GM23338 (cell line): ENCODE measurements around the gene MPV17L. TPM values are rescaled to one million over a fixed set of nuclear protein-coding genes. Genes with fewer than 3 reads are reported as not detected.
"Not testable (repeated sequence)": the region's sequence is repeated elsewhere in the genome, so short reads cannot be mapped to it uniquely, and the experiment has no call there.

Experiments
- ATAC-seq: fragments of 200-7000 bp; cut with Tn5 transposase; 3 replicates; pipeline ENCODE4 v1.9.1; 2020
- DNase-seq: peaks from one replicate; pipeline ENCODE4 v3.0.0-alpha.2; 2015; ENCODE audit warnings: low spot score
- H2AFZ ChIP-seq: fragments of 200-600 bp; sonication (generic); 2 replicates; pipeline ENCODE4 v1.8.0; 2016; ENCODE audit warnings: antibody characterized with exemption, mild to moderate bottlenecking, moderate library complexity
- H3F3A ChIP-seq: fragments of 200-600 bp; sonication (generic); replicated peaks from 2 replicates; pipeline ENCODE4 v1.8.0; 2017; ENCODE audit warnings: antibody characterized with exemption, mixed run types, low read depth
- H3K27ac ChIP-seq: fragments of 200-600 bp; sonication (generic); 2 replicates; pipeline ENCODE4 v1.6.1; 2016; ENCODE audit warnings: low read depth
- H3K27me3 ChIP-seq: fragments of 200-600 bp; sonication (generic); 2 replicates; pipeline ENCODE4 v1.8.0; 2016; ENCODE audit warnings: mild to moderate bottlenecking, mixed run types, moderate library complexity; ENCODE audit not compliant: insufficient read depth
- H3K36me3 ChIP-seq: fragments of 200-600 bp; sonication (generic); 2 replicates; pipeline ENCODE4 v1.8.0; 2016; ENCODE audit warnings: mild to moderate bottlenecking; ENCODE audit not compliant: insufficient read depth
- H3K4me1 ChIP-seq: fragments of 200-600 bp; sonication (generic); 2 replicates; pipeline ENCODE4 v1.8.0; 2016; ENCODE audit warnings: mild to moderate bottlenecking, moderate library complexity; ENCODE audit not compliant: insufficient read depth
- H3K4me2 ChIP-seq: fragments of 200-600 bp; sonication (generic); 2 replicates; pipeline ENCODE4 v1.7.1; 2017; ENCODE audit warnings: mixed run types
- H3K4me3 ChIP-seq: fragments of 200-600 bp; sonication (generic); 2 replicates; pipeline ENCODE4 v1.6.1; 2016; ENCODE audit warnings: mixed run types
- H3K79me2 ChIP-seq: fragments of 200-600 bp; sonication (generic); replicated peaks from 2 replicates; pipeline ENCODE4 v1.8.0; 2017; ENCODE audit warnings: mild to moderate bottlenecking; ENCODE audit not compliant: insufficient read depth
- H3K9me2 ChIP-seq: fragments of 200-600 bp; sonication (generic); 2 replicates; pipeline ENCODE4 v1.8.0; 2017; ENCODE audit not compliant: insufficient read depth
- H4K20me1 ChIP-seq: fragments of 200-600 bp; sonication (generic); replicated peaks from 2 replicates; pipeline ENCODE4 v1.8.0; 2017; ENCODE audit warnings: mild to moderate bottlenecking; ENCODE audit not compliant: insufficient read depth
- H3K27ac Mint-ChIP-seq: 2 replicates; pipeline ENCODE4 v1.8.0; 2020; ENCODE audit warnings: inconsistent platforms, mild to moderate bottlenecking, moderate library complexity, mixed read lengths
- H3K27me3 Mint-ChIP-seq: 3 replicates; pipeline ENCODE4 v1.8.0; 2022; ENCODE audit warnings: low read depth, mild to moderate bottlenecking, moderate library complexity, mixed read lengths, inconsistent platforms; ENCODE audit not compliant: insufficient read depth, poor library complexity
- H3K36me3 Mint-ChIP-seq: 3 replicates; pipeline ENCODE4 v1.8.0; 2021; ENCODE audit warnings: low read depth, mild to moderate bottlenecking, inconsistent platforms, moderate library complexity, mixed read lengths
- H3K4me1 Mint-ChIP-seq: 3 replicates; pipeline ENCODE4 v1.8.0; 2020; ENCODE audit warnings: mild to moderate bottlenecking, inconsistent platforms, mixed read lengths
- H3K4me3 Mint-ChIP-seq: 3 replicates; pipeline ENCODE4 v1.8.0; 2021; ENCODE audit warnings: moderate library complexity, mild to moderate bottlenecking, inconsistent platforms, mixed read lengths
- H3K9me3 Mint-ChIP-seq: 3 replicates; pipeline ENCODE4 v1.8.0; 2020; ENCODE audit warnings: moderate library complexity, mild to moderate bottlenecking, inconsistent platforms, mixed read lengths
- CREB1 ChIP-seq: fragments of 250-450 bp; sonication (Bioruptor Pico); IDR thresholded peaks from 2 replicates; pipeline ENCODE4 v1.5.0; 2020; ENCODE audit warnings: low read depth, mild to moderate bottlenecking, moderate library complexity
- EZH2 ChIP-seq: fragments of 200-600 bp; sonication (generic); IDR thresholded peaks from one replicate; pipeline ENCODE4 v1.8.0; 2017; ENCODE audit warnings: antibody characterized with exemption, mild to moderate bottlenecking, low read depth; ENCODE audit not compliant: unreplicated experiment
- EZH2phosphoT487 ChIP-seq: fragments of 200-600 bp; sonication (generic); IDR thresholded peaks from one replicate; pipeline ENCODE4 v1.8.1; 2018; ENCODE audit warnings: antibody characterized with exemption; ENCODE audit not compliant: unreplicated experiment
- NANOG ChIP-seq: IDR thresholded peaks from 2 replicates; pipeline ENCODE4 v1.6.1; 2016; ENCODE audit warnings: antibody characterized with exemption, borderline replicate concordance
- POLR2AphosphoS5 ChIP-seq: IDR thresholded peaks from 2 replicates; pipeline ENCODE4 v1.6.1; 2016; ENCODE audit warnings: antibody characterized with exemption, low read depth
- REST ChIP-seq: IDR thresholded peaks from one replicate; pipeline ENCODE4 v1.6.1; 2018; ENCODE audit warnings: antibody characterized with exemption; ENCODE audit not compliant: unreplicated experiment
- STAT1 ChIP-seq: IDR thresholded peaks from one replicate; pipeline ENCODE4 v1.6.1; 2016; ENCODE audit warnings: antibody characterized with exemption; ENCODE audit not compliant: unreplicated experiment
- ZNF114 ChIP-seq: fragments of 250-450 bp; sonication (Bioruptor Pico); IDR thresholded peaks from 2 replicates; pipeline ENCODE4 v1.5.0; 2020; ENCODE audit warnings: mild to moderate bottlenecking, moderate library complexity
- ZNF331 ChIP-seq: fragments of 250-450 bp; sonication (Bioruptor Pico); IDR thresholded peaks from 2 replicates; pipeline ENCODE4 v1.5.0; 2020; ENCODE audit warnings: low read depth, mild to moderate bottlenecking, moderate library complexity
- polyA plus RNA-seq: library from polyadenylated mRNA; unstranded; fragments of >200 nt; fragmentation: Nextera tagmentation; extraction: Ambion mirVana; gene quantifications from 2 replicates; pipeline ENCODE4 v1.2.1, GENCODE V29; 2016
- total RNA-seq: library from RNA; depleted of rRNA; stranded (reverse); fragments of >200 nt; shearing (Covaris generic); gene quantifications from 2 replicates; pipeline ENCODE4 v1.2.3, GENCODE V29; 2014
- TF ChIP-seq, protein P1 (sequence below): fragments of 250-450 bp; sonication (Bioruptor Pico); IDR thresholded peaks from 2 replicates; pipeline ENCODE4 v1.5.0; 2020; ENCODE audit warnings: mild to moderate bottlenecking, moderate library complexity
- TF ChIP-seq, protein P2 (sequence below): IDR thresholded peaks from 2 replicates; pipeline ENCODE4 v1.6.1; 2016; ENCODE audit warnings: antibody characterized with exemption

The MPV17L gene
- total and polyA plus RNA-seq, 2 experiments from 2014 or later: 3.0 to 11.7 TPM

GRCh38 chr16:15418206-15418605 lies 22.7 kb downstream of the MPV17L start:
- DNase-seq (no peak), ATAC-seq (no peak)
- Histone ChIP-seq H3K9me2 (no peaks in the 10 kb centered on the region), H4K20me1 (0 out of 2 replicates have a peak, but pooled peaks cover 3% of the 10 kb centered on the region), H3K4me2 (no peak overlapping the region), H2AFZ (no peak overlapping the region), H3F3A (no peaks in the 10 kb centered on the region), H3K27ac (no peak overlapping the region), H3K4me1 (no peaks in the 10 kb centered on the region), H3K79me2 (no peaks in the 10 kb centered on the region), H3K4me3 (no peak overlapping the region), H3K36me3 (no peaks in the 10 kb centered on the region), H3K27me3 (no peaks in the 10 kb centered on the region)
- Mint-ChIP-seq H3K36me3 (no peaks in the 10 kb centered on the region), H3K9me3 (no peaks in the 10 kb centered on the region), H3K27ac (no peak overlapping the region), H3K27me3 (peaks cover 3% of the 10 kb centered on the region), H3K4me3 (no peak overlapping the region), H3K4me1 (no peaks in the 10 kb centered on the region)
- TF ChIP-seq EZH2: no peak
- no peak for TF ChIP-seq ZNF114 (CRISPR knock-in tag)
- TF ChIP-seq, protein P1, sequence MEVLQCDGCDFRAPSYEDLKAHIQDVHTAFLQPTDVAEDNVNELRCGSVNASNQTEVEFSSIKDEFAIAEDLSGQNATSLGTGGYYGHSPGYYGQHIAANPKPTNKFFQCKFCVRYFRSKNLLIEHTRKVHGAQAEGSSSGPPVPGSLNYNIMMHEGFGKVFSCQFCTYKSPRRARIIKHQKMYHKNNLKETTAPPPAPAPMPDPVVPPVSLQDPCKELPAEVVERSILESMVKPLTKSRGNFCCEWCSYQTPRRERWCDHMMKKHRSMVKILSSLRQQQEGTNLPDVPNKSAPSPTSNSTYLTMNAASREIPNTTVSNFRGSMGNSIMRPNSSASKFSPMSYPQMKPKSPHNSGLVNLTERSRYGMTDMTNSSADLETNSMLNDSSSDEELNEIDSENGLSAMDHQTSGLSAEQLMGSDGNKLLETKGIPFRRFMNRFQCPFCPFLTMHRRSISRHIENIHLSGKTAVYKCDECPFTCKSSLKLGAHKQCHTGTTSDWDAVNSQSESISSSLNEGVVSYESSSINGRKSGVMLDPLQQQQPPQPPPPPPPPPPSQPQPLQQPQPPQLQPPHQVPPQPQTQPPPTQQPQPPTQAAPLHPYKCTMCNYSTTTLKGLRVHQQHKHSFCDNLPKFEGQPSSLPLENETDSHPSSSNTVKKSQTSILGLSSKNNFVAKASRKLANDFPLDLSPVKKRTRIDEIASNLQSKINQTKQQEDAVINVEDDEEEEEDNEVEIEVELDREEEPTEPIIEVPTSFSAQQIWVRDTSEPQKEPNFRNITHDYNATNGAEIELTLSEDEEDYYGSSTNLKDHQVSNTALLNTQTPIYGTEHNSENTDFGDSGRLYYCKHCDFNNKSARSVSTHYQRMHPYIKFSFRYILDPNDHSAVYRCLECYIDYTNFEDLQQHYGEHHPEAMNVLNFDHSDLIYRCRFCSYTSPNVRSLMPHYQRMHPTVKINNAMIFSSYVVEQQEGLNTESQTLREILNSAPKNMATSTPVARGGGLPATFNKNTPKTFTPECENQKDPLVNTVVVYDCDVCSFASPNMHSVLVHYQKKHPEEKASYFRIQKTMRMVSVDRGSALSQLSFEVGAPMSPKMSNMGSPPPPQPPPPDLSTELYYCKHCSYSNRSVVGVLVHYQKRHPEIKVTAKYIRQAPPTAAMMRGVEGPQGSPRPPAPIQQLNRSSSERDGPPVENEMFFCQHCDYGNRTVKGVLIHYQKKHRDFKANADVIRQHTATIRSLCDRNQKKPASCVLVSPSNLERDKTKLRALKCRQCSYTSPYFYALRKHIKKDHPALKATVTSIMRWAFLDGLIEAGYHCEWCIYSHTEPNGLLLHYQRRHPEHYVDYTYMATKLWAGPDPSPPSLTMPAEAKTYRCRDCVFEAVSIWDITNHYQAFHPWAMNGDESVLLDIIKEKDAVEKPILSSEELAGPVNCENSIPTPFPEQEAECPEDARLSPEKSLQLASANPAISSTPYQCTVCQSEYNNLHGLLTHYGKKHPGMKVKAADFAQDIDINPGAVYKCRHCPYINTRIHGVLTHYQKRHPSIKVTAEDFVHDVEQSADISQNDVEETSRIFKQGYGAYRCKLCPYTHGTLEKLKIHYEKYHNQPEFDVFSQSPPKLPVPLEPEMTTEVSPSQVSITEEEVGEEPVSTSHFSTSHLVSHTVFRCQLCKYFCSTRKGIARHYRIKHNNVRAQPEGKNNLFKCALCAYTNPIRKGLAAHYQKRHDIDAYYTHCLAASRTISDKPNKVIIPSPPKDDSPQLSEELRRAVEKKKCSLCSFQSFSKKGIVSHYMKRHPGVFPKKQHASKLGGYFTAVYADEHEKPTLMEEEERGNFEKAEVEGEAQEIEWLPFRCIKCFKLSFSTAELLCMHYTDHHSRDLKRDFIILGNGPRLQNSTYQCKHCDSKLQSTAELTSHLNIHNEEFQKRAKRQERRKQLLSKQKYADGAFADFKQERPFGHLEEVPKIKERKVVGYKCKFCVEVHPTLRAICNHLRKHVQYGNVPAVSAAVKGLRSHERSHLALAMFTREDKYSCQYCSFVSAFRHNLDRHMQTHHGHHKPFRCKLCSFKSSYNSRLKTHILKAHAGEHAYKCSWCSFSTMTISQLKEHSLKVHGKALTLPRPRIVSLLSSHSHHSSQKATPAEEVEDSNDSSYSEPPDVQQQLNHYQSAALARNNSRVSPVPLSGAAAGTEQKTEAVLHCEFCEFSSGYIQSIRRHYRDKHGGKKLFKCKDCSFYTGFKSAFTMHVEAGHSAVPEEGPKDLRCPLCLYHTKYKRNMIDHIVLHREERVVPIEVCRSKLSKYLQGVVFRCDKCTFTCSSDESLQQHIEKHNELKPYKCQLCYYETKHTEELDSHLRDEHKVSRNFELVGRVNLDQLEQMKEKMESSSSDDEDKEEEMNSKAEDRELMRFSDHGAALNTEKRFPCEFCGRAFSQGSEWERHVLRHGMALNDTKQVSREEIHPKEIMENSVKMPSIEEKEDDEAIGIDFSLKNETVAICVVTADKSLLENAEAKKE (CRISPR knock-in tag): no peak
- TF ChIP-seq NANOG: no peak
- TF ChIP-seq POLR2AphosphoS5: no peak
- TF ChIP-seq, protein P2, sequence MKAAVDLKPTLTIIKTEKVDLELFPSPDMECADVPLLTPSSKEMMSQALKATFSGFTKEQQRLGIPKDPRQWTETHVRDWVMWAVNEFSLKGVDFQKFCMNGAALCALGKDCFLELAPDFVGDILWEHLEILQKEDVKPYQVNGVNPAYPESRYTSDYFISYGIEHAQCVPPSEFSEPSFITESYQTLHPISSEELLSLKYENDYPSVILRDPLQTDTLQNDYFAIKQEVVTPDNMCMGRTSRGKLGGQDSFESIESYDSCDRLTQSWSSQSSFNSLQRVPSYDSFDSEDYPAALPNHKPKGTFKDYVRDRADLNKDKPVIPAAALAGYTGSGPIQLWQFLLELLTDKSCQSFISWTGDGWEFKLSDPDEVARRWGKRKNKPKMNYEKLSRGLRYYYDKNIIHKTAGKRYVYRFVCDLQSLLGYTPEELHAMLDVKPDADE: no peak
- no peak for TF ChIP-seq EZH2phosphoT487
- TF ChIP-seq ZNF331 (CRISPR knock-in tag): no peak
- no peak for TF ChIP-seq CREB1 (CRISPR knock-in tag)
- TF ChIP-seq STAT1: no peak
- TF ChIP-seq REST: no peak

DNA sequence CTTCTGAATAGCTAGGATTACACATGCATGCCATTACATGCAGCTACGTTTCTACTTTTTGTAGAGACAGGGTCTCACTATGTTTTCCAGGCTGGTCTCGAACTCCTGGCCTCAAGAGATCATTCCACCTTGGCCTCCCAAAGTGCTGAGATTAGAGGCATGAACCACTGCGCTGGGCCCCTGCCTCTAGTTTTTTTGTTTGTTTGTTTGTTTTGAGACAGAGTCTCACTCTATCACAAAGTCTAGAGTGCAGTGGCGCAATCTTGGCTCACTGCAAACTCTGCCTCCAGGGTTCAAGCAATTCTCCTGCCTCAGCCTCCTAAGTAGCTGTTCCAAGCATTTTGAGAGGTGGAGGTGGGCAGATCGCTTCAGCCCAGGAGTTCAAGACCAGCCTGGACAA lies 26.1 kb downstream of the MPV17L start:
- not testable (repeated sequence) for H3K4me3 Mint-ChIP-seq, ATAC-seq, H3K27me3 ChIP-seq, H3K4me2 ChIP-seq, H3K9me2 ChIP-seq, H3K27me3 Mint-ChIP-seq, H4K20me1 ChIP-seq, H3F3A ChIP-seq, H2AFZ ChIP-seq, H3K9me3 Mint-ChIP-seq, DNase-seq, H3K4me1 Mint-ChIP-seq, H3K27ac ChIP-seq, H3K36me3 ChIP-seq, H3K79me2 ChIP-seq, H3K4me1 ChIP-seq, H3K4me3 ChIP-seq, H3K36me3 Mint-ChIP-seq
- peak overlapping the region; percentile 39; the same call in 1 of the 2 replicates for H3K27ac Mint-ChIP-seq
